GM12873 (cell line): ENCODE measurements around the gene NISCH.

ENCODE experiments used
- CTCF ChIP-seq: IDR thresholded peaks from 2 replicates; pipeline ENCODE4 v1.5.1; 2012; ENCODE audit warnings: low read depth, mild to moderate bottlenecking, moderate library complexity, low read length, control low read depth; ENCODE audit not compliant: insufficient read depth; ENCODE audit errors: missing control alignments

The NISCH gene

GRCh38 chr3:52517796-52518722 lies 62.7 kb downstream of the NISCH start:
- no peak for TF ChIP-seq CTCF

GRCh38 chr3:52518723-52519444 lies 63.5 kb downstream of the NISCH start:
- no peak for TF ChIP-seq CTCF

- no peak for TF ChIP-seq CTCF
These were observed 64.2 kb downstream of the NISCH start for GRCh38 chr3:52519445-52520140.

GRCh38 chr3:52520141-52520667 lies 64.8 kb downstream of the NISCH start:
- TF ChIP-seq CTCF, result no peak

- no peak for TF ChIP-seq CTCF
These were observed 65.5 kb downstream of the NISCH start for GRCh38 chr3:52520716-52521487.

GRCh38 chr3:52521488-52521824 lies 66.1 kb downstream of the NISCH start:
- no peak for TF ChIP-seq CTCF
